ENCODE results near the gene SPRYD3.

The SPRYD3 gene

GRCh38 chr12:53062977-53063707 lies 16.0 kb downstream of the SPRYD3 start:
- Histone ChIP-seq H3K9me3 (ENCODE audit: severe bottlenecking) (no peaks in the 10 kb centered on the region), H3K4me1 (ENCODE audit: insufficient read depth, poor library complexity, severe bottlenecking) (peaks cover 15% of the 10 kb centered on the region), H3K36me3 (ENCODE audit: low read depth) (peaks cover 35% of the 10 kb centered on the region), H3K27me3 (ENCODE audit: insufficient read depth, poor library complexity, severe bottlenecking) (no peaks in the 10 kb centered on the region), H3K27ac (ENCODE audit: poor library complexity, severe bottlenecking) (no peak overlapping the region), H3K4me3 (ENCODE audit: severe bottlenecking) (no peak overlapping the region)
- ATAC-seq (ENCODE audit: low read depth) (no peak), DNase-seq (ENCODE audit: low spot score) (no peak)
- no peak for TF ChIP-seq CTCF (IDR thresholded peaks at IDR 0.05; ENCODE audit: poor library complexity, severe bottlenecking)

- Histone ChIP-seq H3K4me3 (ENCODE audit: severe bottlenecking) (no peak overlapping the region), H3K9me3 (ENCODE audit: severe bottlenecking) (no peaks in the 10 kb centered on the region), H3K27ac (ENCODE audit: poor library complexity, severe bottlenecking) (no peak overlapping the region), H3K4me1 (ENCODE audit: insufficient read depth, poor library complexity, severe bottlenecking) (peaks cover 8% of the 10 kb centered on the region), H3K36me3 (ENCODE audit: low read depth) (peaks cover 29% of the 10 kb centered on the region), H3K27me3 (ENCODE audit: insufficient read depth, poor library complexity, severe bottlenecking) (no peaks in the 10 kb centered on the region)
- no peak for ATAC-seq (ENCODE audit: low read depth)
- peak; percentile 15 for TF ChIP-seq CTCF (IDR thresholded peaks at IDR 0.05; ENCODE audit: poor library complexity, severe bottlenecking)
- no peak for DNase-seq (ENCODE audit: low spot score)
These were observed 16.9 kb downstream of the SPRYD3 start for GRCh38 chr12:53062011-53062961.

GRCh38 chr12:53061404-53062010 lies 17.7 kb downstream of the SPRYD3 start:
- TF ChIP-seq CTCF (IDR thresholded peaks at IDR 0.05; ENCODE audit: poor library complexity, severe bottlenecking): peak; percentile 43
- DNase-seq (ENCODE audit: low spot score) (no peak), ATAC-seq (ENCODE audit: low read depth) (peak; percentile 22)
- Histone ChIP-seq H3K36me3 (ENCODE audit: low read depth) (peaks cover 26% of the 10 kb centered on the region), H3K4me1 (ENCODE audit: insufficient read depth, poor library complexity, severe bottlenecking) (peaks cover 5% of the 10 kb centered on the region), H3K4me3 (ENCODE audit: severe bottlenecking) (no peak overlapping the region), H3K9me3 (ENCODE audit: severe bottlenecking) (no peaks in the 10 kb centered on the region), H3K27me3 (ENCODE audit: insufficient read depth, poor library complexity, severe bottlenecking) (no peaks in the 10 kb centered on the region), H3K27ac (ENCODE audit: poor library complexity, severe bottlenecking) (no peak overlapping the region)

- Histone ChIP-seq H3K27ac (ENCODE audit: poor library complexity, severe bottlenecking) (no peak overlapping the region), H3K9me3 (ENCODE audit: severe bottlenecking) (no peaks in the 10 kb centered on the region), H3K36me3 (ENCODE audit: low read depth) (peaks cover 22% of the 10 kb centered on the region), H3K27me3 (ENCODE audit: insufficient read depth, poor library complexity, severe bottlenecking) (no peaks in the 10 kb centered on the region), H3K4me1 (ENCODE audit: insufficient read depth, poor library complexity, severe bottlenecking) (no peaks in the 10 kb centered on the region), H3K4me3 (ENCODE audit: severe bottlenecking) (no peak overlapping the region)
- ATAC-seq (ENCODE audit: low read depth) (no peak), DNase-seq (ENCODE audit: low spot score) (no peak)
- no peak for TF ChIP-seq CTCF (IDR thresholded peaks at IDR 0.05; ENCODE audit: poor library complexity, severe bottlenecking)
These were observed 18.4 kb downstream of the SPRYD3 start for GRCh38 chr12:53060721-53061276.
